ENCODE measurements around the gene KCNQ1.

KCNQ1 gene

GRCh38 chr11:2674658-2675131 lies 229.9 kb downstream of the KCNQ1 start (continued):
- TF ChIP-seq ISL1 (CRISPR knock-in tag; IDR thresholded peaks at IDR 0.05) = no peak
- TF ChIP-seq PPARA (CRISPR knock-in tag; IDR thresholded peaks at IDR 0.05; ENCODE audit: borderline replicate concordance) = no peak

GRCh38 chr11:2675540-2675939 lies 230.7 kb downstream of the KCNQ1 start:
- peak; percentile 67 for ATAC-seq

GRCh38 chr11:2677127-2677526 lies 232.3 kb downstream of the KCNQ1 start:
- TF ChIP-seq POU6F1 (CRISPR knock-in tag; IDR thresholded peaks at IDR 0.05; ENCODE audit: borderline replicate concordance, low read depth) (no peak), ZNF70 (CRISPR knock-in tag; IDR thresholded peaks at IDR 0.05) (no peak), RARB (CRISPR knock-in tag; IDR thresholded peaks at IDR 0.05) (no peak), BACH2 (CRISPR knock-in tag; IDR thresholded peaks at IDR 0.05; ENCODE audit: borderline replicate concordance) (no peak), ZFP30 (CRISPR knock-in tag; IDR thresholded peaks at IDR 0.05) (no peak), ZNF8 (CRISPR knock-in tag; IDR thresholded peaks at IDR 0.05) (no peak), ZFP3 (CRISPR knock-in tag; IDR thresholded peaks at IDR 0.05) (no peak), SNAI2 (CRISPR knock-in tag; IDR thresholded peaks at IDR 0.05) (no peak), TSHZ2 (CRISPR knock-in tag; IDR thresholded peaks at IDR 0.05) (no peak)
- no peak for ATAC-seq

More at GRCh38 chr11:2675540-2675939, 230.7 kb downstream of the KCNQ1 start:
- TF ChIP-seq TCF4 (CRISPR knock-in tag; IDR thresholded peaks at IDR 0.05; ENCODE audit: borderline replicate concordance) (peak; percentile 64; the same call in 1 of the 2 replicates), ZNF565 (CRISPR knock-in tag; conservative IDR thresholded peaks at IDR 0.05; ENCODE audit: low read depth) (no peak), ZNF70 (CRISPR knock-in tag; IDR thresholded peaks at IDR 0.05) (no peak), POU6F1 (CRISPR knock-in tag; IDR thresholded peaks at IDR 0.05; ENCODE audit: borderline replicate concordance, low read depth) (no peak), CSDC2 (CRISPR knock-in tag; IDR thresholded peaks at IDR 0.05) (no peak), OSR1 (CRISPR knock-in tag; IDR thresholded peaks at IDR 0.05) (no peak), TSHZ2 (CRISPR knock-in tag; IDR thresholded peaks at IDR 0.05) (0 out of 2 replicates have a peak, but pooled peaks have one; percentile 32)

GRCh38 chr11:2678396-2678795 lies 233.6 kb downstream of the KCNQ1 start:
- TF ChIP-seq TCF4 (CRISPR knock-in tag; IDR thresholded peaks at IDR 0.05; ENCODE audit: borderline replicate concordance) = peak; percentile 56; the same call in 1 of the 2 replicates
- TF ChIP-seq SNAI2 (CRISPR knock-in tag; IDR thresholded peaks at IDR 0.05) = peak; percentile 32; the same call in 1 of the 2 replicates
- TF ChIP-seq ISL1 (CRISPR knock-in tag; IDR thresholded peaks at IDR 0.05) = peak; percentile 74
- TF ChIP-seq PATZ1 (CRISPR knock-in tag; IDR thresholded peaks at IDR 0.05; ENCODE audit: borderline replicate concordance) = no peak
- peak; percentile 60; the same call in 1 of the 2 replicates for TF ChIP-seq TSHZ2 (CRISPR knock-in tag; IDR thresholded peaks at IDR 0.05)
- no peak for ATAC-seq

Data from SK-N-SH treated with all-trans-retinoic acid at 6 μM for 48 hours (cell line).